Brain microvascular endothelial cell (primary cell): ENCODE results near the gene SCAPER.
A peak's percentile ranks its signal among the peaks of the same experiment; 100 is the strongest.

Source experiments
- DNase-seq: peaks from one replicate; pipeline ENCODE4 v3.0.0-alpha.2; 2020
- H3K27ac ChIP-seq: fragments of 250-450 bp; sonication (Bioruptor Pico); 2 replicates; pipeline ENCODE4 v1.5.1; 2020; ENCODE audit warnings: mild to moderate bottlenecking, moderate library complexity
- H3K27me3 ChIP-seq: fragments of 250-450 bp; sonication (Bioruptor Pico); replicated peaks from 2 replicates; pipeline ENCODE4 v1.5.1; 2020; ENCODE audit warnings: mild to moderate bottlenecking
- H3K36me3 ChIP-seq: fragments of 250-450 bp; sonication (Bioruptor Pico); replicated peaks from 2 replicates; pipeline ENCODE4 v1.5.1; 2020; ENCODE audit warnings: mild to moderate bottlenecking
- H3K4me3 ChIP-seq: 2 replicates; pipeline ENCODE4 v1.5.1; 2011; ENCODE audit warnings: low read depth, mild to moderate bottlenecking, control low read depth, low read length, moderate library complexity
- in situ Hi-C: cut with HindIII; loops from 2 replicates; pipeline ENCODE4 v1.10.0; 2017; ENCODE audit warnings: low sequenced_read_pairs, low pct_ligation_motif_present
- TF ChIP-seq, protein P1 (sequence below): IDR thresholded peaks from 2 replicates; pipeline ENCODE4 v1.5.1; 2011; ENCODE audit warnings: low read depth, mild to moderate bottlenecking, moderate library complexity, low read length, control low read depth, inconsistent platforms; ENCODE audit errors: missing control alignments

The SCAPER gene

DNA sequence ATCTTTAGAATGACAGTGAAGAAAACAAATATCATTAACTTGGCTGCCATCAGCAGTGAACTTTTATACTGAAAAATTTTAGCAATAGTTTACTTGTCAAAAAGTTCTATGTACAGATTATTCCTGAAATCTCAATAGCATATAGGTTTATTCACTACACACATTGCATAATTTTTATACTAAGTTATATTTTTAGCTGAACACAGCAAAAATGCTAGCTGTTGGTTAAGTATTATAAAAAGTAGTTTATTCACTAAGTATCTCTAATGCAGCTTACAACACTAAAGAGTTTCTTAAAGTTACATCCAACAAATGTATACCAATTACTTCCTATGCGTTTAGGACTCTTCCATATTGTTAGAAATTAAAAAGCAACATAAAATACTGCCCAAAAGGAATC is 131.9 kb downstream of the SCAPER start:
- TF ChIP-seq, protein P1, sequence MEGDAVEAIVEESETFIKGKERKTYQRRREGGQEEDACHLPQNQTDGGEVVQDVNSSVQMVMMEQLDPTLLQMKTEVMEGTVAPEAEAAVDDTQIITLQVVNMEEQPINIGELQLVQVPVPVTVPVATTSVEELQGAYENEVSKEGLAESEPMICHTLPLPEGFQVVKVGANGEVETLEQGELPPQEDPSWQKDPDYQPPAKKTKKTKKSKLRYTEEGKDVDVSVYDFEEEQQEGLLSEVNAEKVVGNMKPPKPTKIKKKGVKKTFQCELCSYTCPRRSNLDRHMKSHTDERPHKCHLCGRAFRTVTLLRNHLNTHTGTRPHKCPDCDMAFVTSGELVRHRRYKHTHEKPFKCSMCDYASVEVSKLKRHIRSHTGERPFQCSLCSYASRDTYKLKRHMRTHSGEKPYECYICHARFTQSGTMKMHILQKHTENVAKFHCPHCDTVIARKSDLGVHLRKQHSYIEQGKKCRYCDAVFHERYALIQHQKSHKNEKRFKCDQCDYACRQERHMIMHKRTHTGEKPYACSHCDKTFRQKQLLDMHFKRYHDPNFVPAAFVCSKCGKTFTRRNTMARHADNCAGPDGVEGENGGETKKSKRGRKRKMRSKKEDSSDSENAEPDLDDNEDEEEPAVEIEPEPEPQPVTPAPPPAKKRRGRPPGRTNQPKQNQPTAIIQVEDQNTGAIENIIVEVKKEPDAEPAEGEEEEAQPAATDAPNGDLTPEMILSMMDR, result no peak
- Histone ChIP-seq H3K4me3 (no peak overlapping the region), H3K27ac (no peak overlapping the region), H3K27me3 (no peaks in the 10 kb centered on the region), H3K36me3 (no peaks in the 10 kb centered on the region)
- in situ Hi-C loops, result no loop called here
- no peak for DNase-seq

DNA sequence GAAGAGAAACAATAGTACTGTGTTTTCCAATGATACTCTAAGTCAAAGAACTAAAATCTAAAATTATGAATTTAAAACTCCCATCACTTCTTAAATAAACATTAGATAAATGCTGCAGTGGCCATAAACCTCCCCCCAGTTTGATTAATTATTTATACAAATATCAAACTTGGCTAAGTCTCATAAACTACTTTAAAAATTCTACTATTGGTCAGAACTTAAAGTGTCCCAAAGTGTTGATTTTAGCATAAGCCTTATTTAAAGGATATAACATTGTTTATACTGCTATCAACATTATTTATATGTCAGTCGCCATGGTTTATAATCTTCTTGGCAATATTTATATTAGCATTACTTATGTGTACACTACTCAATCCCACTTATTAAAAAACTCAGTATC is 132.4 kb downstream of the SCAPER start:
- TF ChIP-seq, protein P1, result no peak
- Histone ChIP-seq H3K27ac (no peak overlapping the region), H3K27me3 (no peaks in the 10 kb centered on the region), H3K4me3 (no peak overlapping the region), H3K36me3 (no peaks in the 10 kb centered on the region)
- in situ Hi-C loops, result no loop called here
- DNase-seq, result no peak

DNA sequence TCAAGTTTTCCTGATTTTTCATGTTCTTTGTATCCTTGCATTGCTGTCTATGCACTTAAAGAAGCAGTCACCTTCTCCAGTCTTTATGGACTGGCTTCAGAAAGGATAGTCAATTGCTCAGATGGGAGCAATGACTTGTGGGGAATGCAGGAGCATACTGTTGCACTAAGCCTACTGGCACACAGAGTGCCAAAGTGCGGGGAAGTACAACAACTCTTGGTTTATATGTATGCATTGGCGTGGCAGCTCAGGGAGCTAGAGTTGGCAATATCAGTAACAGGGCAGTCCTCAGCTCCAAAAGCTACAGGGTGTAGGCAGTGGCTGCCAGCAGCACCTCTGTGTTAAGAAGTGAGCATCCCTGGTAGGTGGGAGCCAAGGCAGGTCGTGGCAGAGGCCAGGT is 141.1 kb downstream of the SCAPER start:
- Histone ChIP-seq H3K27ac (no peak overlapping the region), H3K4me3 (no peak overlapping the region), H3K36me3 (no peaks in the 10 kb centered on the region), H3K27me3 (no peaks in the 10 kb centered on the region)
- in situ Hi-C loops, result no loop called here
- TF ChIP-seq, protein P1, result no peak
- no peak for DNase-seq

DNA sequence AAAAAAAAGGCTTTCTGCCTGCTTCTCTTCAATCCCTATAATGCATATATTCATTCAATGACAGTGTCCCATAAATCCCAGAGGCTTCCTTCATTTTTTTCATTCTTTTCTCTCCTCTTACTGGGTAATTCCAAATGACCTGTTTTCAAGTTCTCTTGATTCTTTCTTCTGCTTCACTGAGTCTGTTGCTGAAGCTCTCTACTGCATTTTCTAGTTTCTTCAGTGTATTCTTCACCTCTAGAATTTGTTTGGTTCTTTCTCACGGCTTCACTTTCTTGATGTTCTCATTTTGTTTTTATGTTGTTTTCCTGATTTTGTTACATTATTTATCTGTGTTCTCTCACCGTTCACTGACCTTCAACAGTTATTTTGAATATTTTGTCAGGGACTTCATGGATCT is 141.6 kb downstream of the SCAPER start:
- no peak for DNase-seq
- H3K36me3 ChIP-seq, result no peaks in the 10 kb centered on the region
- H3K27ac ChIP-seq, result no peak overlapping the region
- TF ChIP-seq, protein P1, result no peak
- no peak overlapping the region for H3K4me3 ChIP-seq
- no peaks in the 10 kb centered on the region for H3K27me3 ChIP-seq
- in situ Hi-C loops, result no loop called here

DNA sequence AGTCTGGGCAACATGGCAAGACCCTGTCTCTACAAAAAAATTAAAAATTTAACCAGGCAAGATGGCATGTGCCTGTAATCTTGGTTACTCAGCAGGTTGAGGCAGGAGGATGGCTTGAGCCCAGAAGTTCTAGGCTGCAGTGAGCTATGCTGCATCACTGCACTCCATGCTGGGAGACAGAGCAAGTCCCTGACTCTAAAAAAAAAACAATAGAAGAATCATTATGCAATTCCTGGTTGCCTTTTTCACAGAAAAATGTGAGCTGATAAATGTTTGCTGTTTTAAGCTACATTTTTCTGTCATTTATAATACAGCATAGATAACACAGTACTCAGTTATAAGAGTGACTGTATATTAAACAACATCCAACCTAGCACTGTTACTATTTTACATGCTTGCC is 148.8 kb downstream of the SCAPER start:
- in situ Hi-C loops, result no loop called here
- Histone ChIP-seq H3K27ac (no peak overlapping the region), H3K27me3 (no peaks in the 10 kb centered on the region), H3K4me3 (no peak overlapping the region), H3K36me3 (no peaks in the 10 kb centered on the region)
- TF ChIP-seq, protein P1, result no peak
- peak; percentile 44 for DNase-seq

DNA sequence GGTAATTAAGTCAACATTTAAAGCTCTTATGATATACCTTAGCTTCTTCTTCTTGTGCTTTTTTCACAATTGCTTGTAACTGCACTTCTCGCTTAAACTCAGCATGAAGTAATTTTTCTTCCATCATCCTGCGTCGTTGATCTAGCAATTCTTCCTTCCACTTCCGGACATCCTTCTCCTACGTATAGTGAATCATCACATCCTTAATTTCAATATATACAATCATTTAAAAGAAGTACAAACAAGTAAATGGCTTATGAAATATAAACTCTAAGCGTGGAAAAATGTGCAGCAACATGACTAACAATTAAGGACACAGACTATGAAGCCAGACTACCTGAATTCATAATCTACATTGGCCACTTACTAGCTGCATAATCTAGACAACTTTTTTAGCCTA is 151.4 kb downstream of the SCAPER start:
- Histone ChIP-seq H3K27me3 (no peaks in the 10 kb centered on the region), H3K4me3 (no peak overlapping the region), H3K36me3 (no peaks in the 10 kb centered on the region), H3K27ac (no peak overlapping the region)
- DNase-seq, result no peak
- TF ChIP-seq, protein P1, result no peak
- in situ Hi-C loops, result no loop called here
